ENCODE data around the gene ZNF205. TPM values are rescaled to one million over a fixed set of nuclear protein-coding genes. Genes with fewer than 3 reads are reported as not detected.
"Not testable (repeated sequence)": the region's sequence is repeated elsewhere in the genome, so short reads cannot be mapped to it uniquely, and the experiment has no call there.

Gene ZNF205
- 21.3 and 22.5 TPM in 2 replicates for total RNA-seq

DNA sequence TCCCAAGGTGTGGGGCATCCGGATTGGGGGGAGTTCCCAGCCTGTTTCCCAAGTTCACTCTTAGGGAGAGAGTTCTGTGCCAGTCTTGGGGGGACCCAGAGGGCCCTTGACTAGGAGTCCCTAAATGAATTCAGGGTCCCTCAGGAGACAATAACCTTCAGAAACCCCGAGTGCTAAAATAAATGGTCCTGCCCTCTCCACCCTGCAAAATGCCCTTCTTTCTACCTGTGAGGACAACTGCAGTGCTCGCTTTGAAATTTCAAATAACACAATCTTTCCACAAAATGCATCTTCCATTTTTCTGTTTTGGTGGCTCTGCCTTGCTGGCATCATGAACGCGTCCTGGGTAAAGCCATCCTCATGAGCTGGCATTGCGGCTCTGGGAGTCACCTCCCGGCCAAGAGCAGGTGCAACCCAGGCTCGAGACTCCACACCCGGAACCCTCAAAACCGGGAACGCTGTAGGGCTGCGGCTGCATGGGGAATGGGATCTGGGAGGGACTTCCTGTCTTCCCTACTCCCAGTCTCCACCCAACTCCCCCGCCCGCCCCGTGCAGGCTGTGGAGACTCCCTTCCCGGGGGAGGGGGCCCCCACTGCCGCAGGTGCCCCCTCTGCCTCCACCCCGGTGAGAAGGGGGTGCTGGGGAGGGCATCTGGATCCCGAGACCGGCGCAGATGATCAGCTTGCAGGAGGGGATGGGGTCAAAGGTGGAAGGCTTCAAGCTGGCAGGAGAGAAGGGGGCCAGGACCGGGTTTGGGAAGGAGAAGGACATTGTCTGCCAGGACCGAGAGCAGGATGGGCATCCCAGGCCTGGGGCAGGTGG, at the start of gene ZNF205:
Gene ZNF205, plus strand, starts transcription at position 529 of the 823 bp plus-strand sequence. CDS start 845 bp downstream, outside the sequence.
- no peak for DNase-seq (ENCODE audit: low read depth, low spot score)

DNA sequence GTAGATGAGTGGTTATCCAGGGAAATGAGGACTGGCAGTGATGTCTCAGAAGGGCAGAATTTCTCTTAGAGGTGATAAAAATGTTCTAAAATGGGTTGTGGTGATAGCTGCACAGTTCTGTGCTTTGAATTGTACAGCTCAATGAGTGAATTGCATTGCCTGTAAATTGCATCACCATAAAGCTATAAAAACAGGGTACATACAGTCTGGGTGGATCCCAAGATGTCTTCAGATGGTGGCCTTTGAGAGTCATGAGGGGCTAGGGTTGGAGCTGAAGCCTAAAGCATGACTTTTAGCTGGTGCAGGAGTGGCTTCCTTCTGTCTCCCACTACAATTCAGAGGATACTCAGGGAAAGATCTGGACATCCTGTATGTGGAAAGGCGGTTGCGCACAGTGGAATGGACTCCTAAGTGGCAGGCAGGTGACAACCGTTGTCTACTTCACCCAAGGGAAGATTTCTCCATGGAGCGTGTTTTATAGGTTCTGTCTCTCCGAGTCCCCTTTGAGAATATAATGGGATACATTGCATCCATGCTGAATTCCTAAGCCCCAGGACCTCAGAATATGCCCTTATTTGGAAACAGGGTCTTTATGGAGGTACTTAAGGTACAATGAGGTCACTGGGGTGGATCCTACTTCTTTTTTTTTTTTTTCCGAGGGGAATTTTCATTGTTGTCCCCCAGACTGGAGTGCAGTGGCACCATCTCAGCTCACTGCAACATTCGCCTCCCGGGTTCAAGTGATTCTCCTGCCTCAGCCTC, 48.6 kb upstream of the ZNF205 start:
- DNase-seq (ENCODE audit: low read depth, low spot score): no peak

DNA sequence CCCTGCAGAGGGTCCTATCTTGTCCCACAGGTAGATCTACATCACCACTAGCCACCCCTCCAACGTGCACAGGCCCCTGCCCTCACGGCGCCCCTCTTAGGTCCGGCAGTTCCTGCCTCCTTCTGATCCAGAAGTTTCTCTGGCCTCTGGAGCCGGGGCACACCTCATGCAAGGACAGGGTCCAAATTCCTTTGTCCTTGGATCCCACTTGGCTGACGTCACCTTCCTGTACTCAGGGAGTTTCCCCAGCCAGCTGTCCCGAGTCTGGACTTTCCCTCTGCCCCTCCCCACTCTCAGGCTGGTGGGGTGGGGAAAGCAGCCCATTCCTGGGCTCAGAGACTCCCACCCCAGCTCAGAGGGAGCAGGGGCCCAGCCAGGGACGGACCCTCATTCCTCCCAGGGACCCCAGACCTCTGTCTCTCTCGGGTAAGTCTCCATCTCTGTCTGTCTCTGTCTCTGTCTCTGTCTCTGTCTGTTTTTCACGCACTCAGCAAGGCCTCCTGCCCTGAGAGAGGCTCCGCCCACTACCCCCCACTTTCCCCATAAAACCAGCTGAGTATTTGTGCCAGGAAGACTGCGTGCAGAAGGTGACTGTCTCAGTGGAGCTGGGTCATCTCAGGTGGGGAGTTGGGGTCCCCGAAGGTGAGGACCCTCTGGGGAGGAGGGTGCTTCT, 47.2 kb upstream of the ZNF205 start, which contains the start of gene IL32:
Gene IL32, plus strand, starts transcription at position 572 of the 673 bp plus-strand sequence. CDS start 172 bp downstream, outside the sequence.
- DNase-seq (ENCODE audit: low read depth, low spot score): peak; percentile 76

DNA sequence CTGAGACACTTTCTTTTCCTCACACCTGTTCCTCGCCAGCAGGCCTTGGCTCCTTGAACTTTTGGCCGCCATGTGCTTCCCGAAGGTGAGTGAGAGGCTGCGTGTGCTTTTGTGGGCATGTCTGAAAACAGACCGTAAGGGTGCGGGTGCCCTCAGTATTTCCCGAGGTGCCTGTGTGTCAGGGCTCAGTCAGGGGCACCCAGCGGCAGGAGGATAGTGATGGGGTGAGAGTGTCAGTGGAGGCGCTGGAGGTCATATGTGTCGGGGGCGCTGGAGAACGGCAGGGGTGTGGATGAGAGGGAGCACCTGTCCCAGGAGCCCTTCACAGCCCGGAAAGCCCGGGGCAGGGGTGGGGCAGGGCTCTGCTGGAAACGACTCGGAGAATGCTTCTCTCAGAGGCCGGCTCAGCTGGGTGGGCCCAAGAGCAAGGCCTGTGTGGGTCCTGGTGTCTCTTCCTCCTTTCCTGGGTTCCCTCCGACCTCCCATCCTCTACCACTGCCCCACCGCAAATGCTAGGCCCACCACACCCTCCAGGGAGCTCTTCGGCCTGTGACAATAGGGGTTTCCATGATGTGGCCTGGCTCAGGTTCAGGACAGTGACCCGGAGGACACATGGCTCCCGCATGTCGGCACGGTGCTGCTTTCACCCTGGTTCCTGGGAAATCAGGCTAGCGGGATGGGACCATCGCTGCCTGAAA, 46.5 kb upstream of the ZNF205 start:
- no peak for DNase-seq (ENCODE audit: low read depth, low spot score)

DNA sequence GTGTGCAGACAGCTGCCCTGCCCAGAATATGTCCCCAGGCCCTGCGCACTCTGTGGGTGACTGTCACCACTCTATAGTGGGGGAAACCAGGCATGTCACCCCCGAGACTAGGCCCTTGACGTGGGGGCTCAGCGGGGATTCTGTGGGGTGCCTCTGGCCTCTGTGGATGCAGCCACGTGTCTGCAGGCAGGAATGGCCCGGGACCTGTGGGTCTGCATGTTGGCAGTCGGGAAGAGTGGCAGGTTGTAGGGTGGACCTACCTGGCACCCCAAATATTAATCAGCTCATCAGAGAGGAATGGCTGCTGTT, 46.0 kb upstream of the ZNF205 start:
- DNase-seq (ENCODE audit: low read depth, low spot score): no peak

DNA sequence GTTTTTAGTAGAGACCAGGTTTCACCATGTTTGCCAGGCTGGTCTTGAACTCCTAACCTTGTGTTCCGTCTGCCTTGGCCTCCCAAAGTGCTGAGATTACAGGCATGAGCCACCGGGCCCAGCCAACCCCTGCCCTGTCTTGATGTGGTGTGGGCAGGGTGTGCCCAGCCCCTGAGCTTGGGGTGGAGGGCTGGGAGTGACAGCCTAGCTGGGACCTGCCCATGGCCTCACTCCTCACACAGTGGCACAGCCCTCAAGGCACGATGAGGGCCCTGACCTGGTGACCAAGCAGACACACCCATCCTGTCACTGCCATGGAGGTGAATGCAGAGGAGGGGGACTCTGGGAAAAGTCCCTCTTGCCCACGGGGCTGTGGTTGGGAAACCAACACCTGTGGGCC, 43.9 kb upstream of the ZNF205 start:
- DNase-seq (ENCODE audit: low read depth, low spot score): no peak

DNA sequence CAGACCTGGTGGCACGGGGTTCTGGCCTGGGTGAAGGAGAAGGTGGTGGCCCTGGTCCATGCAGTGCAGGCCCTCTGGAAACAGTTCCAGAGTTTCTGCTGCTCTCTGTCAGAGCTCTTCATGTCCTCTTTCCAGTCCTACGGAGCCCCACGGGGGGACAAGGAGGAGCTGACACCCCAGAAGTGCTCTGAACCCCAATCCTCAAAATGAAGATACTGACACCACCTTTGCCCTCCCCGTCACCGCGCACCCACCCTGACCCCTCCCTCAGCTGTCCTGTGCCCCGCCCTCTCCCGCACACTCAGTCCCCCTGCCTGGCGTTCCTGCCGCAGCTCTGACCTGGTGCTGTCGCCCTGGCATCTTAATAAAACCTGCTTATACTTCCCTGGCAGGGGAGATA, 43.2 kb upstream of the ZNF205 start:
- DNase-seq (ENCODE audit: low read depth, low spot score): not testable (repeated sequence)

DNA sequence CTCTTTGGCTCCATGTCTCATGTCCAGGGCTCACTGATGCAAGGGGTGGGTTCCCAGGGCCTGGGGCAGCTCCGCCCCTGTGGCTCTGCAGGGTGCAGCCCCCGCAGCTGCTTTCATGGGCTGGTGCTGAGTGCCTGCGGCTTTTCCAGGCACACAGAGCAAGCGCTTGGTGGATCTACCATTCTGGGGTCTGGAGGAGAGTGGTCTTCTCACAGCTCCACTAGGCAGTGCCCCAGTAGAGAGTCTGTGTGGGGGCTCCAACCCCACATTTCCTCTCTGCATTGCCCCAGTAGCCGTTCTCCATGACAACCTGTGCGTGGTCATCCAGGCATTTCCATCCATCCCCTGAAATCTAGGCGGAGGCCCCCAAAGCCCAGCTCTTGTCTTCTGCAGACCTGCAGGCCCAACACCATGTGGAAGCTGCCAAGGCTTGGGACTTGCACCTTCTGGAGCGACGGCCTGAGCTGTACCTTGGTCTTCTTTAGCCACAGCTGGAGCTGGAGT, 41.7 kb upstream of the ZNF205 start:
- no peak for DNase-seq (ENCODE audit: low read depth, low spot score)

DNA sequence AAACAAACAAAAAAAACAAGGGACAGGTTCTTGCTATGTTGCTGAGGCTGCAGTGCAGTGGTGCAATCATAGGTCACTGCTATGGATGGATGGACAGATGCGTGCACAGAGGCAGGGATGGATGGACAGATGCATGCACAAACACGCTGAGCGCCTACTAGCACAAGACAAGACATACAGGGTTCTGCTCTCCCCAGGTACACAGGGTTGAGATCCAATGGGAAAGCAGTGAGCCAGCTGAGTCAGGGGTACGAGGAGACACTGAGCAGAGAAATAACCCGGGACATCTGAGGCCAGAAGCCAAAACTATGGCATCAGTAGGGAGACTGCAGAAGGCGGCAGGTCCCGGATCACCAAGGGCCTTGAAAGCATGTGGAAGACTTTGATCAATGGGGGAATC, 40.7 kb upstream of the ZNF205 start:
- DNase-seq (ENCODE audit: low read depth, low spot score): no peak

DNA sequence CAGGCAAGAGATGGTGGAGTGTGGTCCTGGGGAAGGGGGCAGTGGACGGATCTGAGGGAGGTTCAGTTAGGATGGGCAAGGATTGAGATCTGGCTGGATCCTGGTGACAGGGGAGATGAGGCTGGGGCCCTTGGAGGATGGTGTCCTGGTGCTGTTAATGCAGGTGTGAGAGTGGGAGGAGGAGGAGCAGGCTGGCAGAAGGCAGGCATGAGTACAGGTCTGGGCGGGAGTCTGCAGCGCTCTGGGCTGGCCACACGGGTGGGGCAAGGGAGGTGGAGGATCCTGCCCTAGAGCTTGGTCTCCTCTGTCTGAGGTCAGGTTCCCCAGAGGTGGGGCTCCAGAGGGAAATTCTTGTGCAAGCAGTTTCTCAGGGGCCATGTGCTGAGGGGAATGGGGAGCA, 40.2 kb upstream of the ZNF205 start:
- DNase-seq (ENCODE audit: low read depth, low spot score): not testable (repeated sequence)

DNA sequence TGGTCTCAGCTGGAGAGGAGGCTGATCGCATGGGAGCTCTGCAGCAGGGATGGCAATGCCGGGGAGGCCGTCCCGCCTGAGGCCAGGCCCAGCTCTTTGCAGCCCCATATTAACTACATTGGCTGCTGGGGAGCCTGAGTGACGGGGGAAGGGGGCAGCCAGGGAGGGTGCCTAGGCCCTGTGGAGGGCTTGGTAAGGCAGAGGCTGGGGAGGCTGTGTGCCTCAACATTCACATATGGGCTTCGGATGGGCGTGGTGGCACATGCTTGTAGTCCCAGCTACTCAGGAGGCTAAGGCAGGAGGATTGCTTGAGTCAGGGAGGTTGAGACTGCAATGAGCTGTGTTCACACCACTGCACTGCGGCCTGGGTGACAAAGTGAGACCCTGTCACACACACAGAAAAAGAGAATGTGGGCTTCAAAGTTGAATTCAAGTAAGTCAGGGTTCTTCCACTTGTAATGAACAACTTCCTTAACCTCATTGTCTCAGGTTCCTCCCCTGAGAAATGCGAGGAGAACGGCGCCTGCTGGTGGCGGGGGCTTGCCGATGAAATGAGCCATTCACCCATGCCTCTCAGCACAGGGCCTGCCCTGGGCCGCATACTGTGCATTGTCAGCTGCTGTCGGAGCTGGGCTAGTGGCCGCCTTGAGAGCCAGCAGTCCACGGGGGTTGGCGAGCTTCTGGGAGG, 39.7 kb upstream of the ZNF205 start:
- not testable (repeated sequence) for DNase-seq (ENCODE audit: low read depth, low spot score)

DNA sequence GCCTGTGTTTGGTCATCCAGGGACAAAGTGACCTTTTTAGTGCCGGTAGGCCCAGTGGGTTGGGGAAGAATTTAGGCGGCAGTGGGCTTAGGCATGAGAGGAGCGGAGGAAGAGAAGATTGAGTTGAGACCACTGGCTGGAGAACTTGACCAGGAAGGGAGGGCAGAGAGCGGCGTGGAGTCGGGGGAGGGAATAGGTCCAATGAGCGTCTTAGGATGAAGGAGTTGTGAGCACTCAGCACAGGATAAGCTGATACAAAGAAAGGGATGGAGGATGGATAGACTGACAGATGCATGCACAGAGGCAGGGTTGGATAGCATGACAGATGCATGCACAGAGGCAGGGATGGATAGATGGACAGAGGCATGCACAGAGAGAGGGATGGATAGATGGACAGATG, 38.9 kb upstream of the ZNF205 start:
- no peak for DNase-seq (ENCODE audit: low read depth, low spot score)

DNA sequence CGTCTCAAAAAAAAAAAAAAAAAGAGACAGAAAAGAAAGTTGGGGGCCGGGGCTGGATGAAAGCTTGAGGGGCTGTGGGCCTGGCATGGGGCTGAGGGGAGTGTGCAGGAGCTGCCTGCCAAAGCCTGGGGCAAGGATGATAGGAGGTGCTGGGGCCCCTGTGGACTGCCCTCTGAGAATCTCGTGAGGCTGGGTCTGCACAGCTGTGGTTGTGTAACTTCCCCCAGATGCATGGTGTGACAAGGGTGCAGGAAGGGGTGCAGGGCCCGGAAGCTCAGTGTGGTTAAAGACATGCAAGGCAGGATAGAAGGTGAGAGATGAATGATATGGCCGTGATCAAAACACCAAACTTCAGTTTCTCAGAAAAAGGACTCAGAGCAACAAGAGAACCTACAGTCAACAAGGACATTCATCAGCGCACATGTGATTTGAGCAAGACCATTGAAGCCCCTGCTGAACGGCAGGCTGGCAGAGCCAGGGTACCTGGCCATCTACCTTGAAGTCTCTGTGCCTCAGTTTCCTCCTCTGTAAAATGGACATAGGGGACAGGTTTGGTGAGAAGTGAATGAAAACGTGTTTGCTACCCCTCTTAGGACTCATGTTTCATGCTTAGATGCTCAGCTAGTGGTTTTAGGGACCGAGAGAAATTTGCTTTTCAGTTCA, 37.4 kb upstream of the ZNF205 start:
- DNase-seq (ENCODE audit: low read depth, low spot score): no peak

DNA sequence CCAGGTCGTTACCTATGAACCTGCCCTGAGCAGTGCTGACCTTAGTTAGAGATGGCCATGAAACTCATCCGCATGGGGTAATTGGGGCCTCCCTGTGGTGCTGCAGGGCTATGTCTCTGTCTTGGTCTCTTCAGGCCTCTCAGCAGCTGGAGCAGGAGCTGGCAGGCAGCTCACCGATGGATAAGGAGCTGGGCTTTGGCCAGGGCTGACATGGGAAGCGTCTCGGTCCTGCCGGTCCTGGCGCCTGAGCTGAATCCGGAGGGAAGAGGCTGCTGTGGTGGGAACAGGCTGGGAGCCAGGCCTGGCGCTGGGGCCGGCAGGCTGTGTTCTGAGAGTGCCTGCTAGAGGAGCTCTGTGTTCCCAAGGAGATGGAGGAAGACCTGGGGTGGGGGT, 36.9 kb upstream of the ZNF205 start:
- DNase-seq (ENCODE audit: low read depth, low spot score): no peak

DNA sequence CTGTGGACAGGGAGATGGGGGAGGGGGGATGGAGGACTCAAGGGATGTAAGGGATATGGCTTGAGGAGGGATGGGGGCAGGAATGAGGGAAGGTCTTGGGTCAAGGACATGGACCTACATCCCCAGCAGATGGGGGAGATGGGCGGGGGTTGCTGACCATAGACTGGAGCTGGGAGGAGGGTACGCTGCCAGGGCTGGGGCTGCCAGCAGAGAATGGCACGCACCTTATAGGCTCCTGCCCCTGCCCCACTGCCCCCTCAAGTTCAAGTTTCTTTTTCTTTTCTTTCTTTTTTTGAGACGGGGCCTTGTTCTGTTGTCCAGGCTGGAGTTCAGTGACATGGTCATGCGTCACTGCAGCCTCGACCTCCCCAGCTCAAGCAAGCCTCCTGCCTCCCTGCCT, 36.4 kb upstream of the ZNF205 start:
- not testable (repeated sequence) for DNase-seq (ENCODE audit: low read depth, low spot score)

DNA sequence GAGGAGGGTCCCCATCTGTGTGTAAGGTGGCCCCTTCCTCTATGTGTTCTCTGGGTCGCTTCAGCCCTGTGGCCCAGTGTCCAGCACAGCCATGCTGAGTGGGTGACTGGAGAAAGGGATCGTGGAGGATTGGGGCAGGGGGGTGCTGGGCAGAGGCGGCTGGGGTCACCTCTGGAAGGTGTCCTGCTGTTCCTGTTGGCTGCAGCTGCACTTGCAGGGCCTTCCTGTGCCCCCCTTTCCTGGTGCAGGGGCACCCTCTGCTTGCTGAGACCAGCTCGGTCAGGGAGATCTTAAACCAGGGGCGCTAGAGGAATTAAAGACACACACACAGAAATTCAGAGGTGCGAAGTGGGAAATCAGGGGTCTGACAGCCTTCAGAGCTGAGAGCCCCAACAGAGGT, 35.8 kb upstream of the ZNF205 start:
- DNase-seq (ENCODE audit: low read depth, low spot score): no peak

DNA sequence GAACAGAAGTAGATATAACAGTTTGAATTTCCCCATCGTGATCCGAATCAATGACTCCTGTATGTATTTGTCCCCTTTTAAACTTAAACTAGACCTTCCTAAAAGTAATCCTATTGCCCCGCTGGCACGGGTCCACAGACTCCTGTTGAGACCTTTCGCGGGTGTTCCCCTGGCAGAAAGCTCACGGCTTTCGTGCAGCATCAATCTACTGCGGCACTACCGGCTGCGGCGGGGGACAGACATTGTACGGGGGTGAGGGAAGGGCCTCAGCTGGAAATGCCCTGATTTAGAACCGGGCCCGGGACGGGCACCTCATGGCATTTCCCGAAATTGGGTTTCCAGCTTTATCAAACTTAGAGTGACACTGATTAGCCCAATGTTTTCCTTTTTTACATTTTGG, 32.4 kb upstream of the ZNF205 start:
- no peak for DNase-seq (ENCODE audit: low read depth, low spot score)

DNA sequence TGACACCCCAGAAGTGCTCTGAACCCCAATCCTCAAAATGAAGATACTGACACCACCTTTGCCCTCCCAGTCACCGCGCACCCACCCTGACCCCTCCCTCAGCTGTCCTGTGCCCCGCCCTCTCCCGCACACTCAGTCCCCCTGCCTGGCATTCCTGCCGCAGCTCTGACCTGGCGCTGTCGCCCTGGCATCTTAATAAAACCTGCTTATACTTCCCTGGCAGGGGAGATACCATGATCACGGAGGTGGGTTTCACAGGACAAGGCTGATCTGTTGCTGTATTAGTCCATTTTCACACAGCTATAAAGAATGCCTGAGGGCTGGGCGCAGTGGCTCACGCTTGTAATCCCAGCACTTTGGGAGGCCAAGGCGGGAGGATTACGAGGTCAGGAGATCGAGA, 30.4 kb upstream of the ZNF205 start:
- not testable (repeated sequence) for DNase-seq (ENCODE audit: low read depth, low spot score)

DNA sequence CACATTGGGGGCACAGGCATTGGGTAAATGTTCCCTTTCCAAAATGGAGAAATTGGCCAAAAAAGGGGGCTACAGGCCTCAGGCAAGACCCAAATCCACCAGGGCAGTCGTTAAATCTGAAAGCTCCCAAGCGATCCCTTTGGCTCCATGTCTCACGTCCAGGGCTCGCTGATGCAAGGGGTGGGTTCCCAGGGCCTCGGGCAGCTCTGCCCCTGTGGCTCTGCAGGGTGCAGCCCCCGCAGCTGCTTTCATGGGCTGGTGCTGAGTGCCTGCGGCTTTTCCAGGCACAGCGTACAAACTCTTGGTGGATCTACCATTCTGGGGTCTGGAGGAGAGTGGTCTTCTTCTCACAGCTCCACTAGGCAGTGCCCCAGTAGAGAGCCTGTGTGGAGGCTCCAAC, 29.0 kb upstream of the ZNF205 start:
- DNase-seq (ENCODE audit: low read depth, low spot score): not testable (repeated sequence)

DNA sequence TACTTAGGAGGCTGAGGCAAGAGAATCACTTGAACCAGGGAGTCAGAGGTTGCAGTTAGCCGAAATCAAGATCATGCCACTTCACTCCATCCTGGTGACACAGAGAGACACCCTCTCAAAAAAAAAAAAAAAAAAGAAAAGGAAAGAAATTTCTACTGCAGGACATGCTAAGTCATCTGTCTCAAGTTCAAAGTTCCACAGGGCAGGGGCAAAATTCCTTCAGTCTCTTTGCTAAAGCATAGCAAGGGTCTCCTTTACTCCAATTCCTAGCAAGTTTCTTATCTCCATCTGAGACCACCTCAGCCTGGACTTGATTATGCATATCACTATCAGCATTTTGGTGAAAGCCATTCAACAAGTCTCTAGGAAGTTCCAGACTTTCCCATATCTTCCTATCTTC, 27.9 kb upstream of the ZNF205 start:
- DNase-seq (ENCODE audit: low read depth, low spot score): no peak

Data from pulmonary artery endothelial cell (primary cell).